Epithelial cell of prostate (primary cell): Measurements from ENCODE around the gene ATP10B.
A peak's percentile ranks its signal among the peaks of the same experiment; 100 is the strongest.

Experiments used
- DNase-seq: peaks from one replicate; pipeline ENCODE4 v3.0.0-alpha.2; 2011; ENCODE audit warnings: low read depth, low spot score
- H3K27ac ChIP-seq: fragments of 450-650 bp; 2 replicates; pipeline ENCODE4 v1.5.1; 2017; ENCODE audit warnings: mild to moderate bottlenecking

The ATP10B gene

GRCh38 chr5:160697281-160697680 lies 154.7 kb downstream of the ATP10B start:
- DNase-seq = no peak
- H3K27ac ChIP-seq = no peak overlapping the region

- H3K27ac ChIP-seq = peak overlapping the region; percentile 6
- DNase-seq = no peak
These were observed 157.1 kb downstream of the ATP10B start for GRCh38 chr5:160694896-160695295.

GRCh38 chr5:160693831-160694465 lies 158.1 kb downstream of the ATP10B start:
- DNase-seq = peak; percentile 3
- H3K27ac ChIP-seq = peak overlapping the region; percentile 8

DNA sequence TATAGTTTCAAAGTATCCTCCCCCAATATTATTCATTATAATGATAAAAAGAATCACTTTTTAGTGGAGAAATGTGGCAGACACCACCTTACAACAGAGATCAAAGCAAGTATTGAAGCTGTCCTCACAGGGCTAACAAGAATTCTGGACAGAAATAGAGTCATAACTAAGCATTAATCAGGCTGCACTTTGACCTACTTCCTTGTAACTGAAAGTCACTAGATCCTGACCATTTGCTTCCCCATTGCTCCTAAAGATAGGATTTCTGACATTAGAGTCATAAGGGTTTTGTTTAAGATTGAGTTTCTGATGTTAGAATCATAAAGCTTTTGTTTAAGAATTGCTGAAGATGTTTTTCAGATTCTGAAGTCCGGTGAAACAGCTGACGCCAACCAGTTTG lies 159.7 kb downstream of the ATP10B start:
- no peak for DNase-seq
- H3K27ac ChIP-seq = no peak overlapping the region

DNA sequence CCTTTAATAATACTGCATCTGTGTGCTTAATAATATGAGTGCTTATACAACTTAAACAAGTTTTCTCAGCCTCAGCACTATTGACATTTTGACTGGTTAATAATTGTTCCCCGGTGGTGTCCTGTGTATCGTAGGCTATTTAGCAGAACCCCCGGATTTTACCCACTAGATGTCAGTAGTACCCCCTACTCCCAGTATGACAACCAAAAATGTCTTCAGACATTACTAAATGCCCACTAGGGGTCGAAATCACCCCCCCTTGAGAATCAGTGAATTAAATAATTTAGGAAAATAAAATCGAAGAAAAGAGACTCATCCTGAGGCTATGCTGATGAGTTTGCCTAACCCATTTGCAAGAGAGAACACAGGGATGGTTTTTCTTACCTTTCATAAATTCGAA lies 166.3 kb downstream of the ATP10B start:
- no peak for DNase-seq
- H3K27ac ChIP-seq = no peak overlapping the region

GRCh38 chr5:160685219-160685618 lies 166.8 kb downstream of the ATP10B start:
- peak; percentile 16 for DNase-seq

GRCh38 chr5:160679567-160680309 lies 172.3 kb downstream of the ATP10B start:
- no peak for DNase-seq
- no peak overlapping the region for H3K27ac ChIP-seq

More at GRCh38 chr5:160685219-160685618, 166.8 kb downstream of the ATP10B start:
- H3K27ac ChIP-seq = no peak overlapping the region

DNA sequence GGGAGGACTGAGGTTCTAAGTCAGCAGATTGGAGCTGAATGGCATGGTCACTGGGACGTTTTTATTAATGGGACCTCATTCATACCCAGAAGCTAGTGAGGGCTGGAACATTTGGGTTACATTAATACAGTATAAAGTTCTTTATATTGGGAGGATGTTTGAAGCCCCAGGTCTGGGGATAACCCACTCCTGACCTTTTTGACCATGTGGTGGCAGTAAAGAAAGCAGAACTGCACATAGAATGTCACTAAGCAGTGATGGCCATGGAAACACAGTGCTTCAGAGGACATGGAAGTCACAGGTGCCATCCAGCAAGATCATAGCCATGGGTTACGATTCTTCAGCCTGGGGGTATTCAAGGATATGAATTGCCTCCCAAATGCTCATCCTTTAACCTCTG lies 176.0 kb downstream of the ATP10B start:
- no peak for DNase-seq

GRCh38 chr5:160674901-160675300 lies 177.1 kb downstream of the ATP10B start:
- DNase-seq = no peak
- no peak overlapping the region for H3K27ac ChIP-seq

More for the DNA sequence above, 176.0 kb downstream of the ATP10B start:
- no peak overlapping the region for H3K27ac ChIP-seq

DNA sequence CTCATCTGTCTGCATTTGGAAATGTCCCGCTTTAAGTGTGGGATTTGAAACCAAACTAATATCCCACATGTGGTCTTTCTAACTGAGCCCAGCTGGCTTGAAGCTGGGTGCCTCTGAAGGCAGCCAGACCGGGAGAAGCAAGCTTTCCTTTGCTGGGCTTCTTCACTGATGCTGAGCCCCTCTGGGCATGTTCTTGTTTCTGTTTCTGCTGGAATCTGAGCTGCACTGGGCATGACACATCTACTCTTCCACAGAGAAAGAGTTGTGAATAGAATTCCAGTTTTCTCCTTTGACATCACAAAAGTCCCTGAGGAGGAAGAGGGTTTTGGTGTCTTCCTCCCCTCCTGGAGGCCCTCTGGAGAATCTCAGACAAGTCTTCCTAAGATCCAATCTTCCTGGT lies 179.5 kb downstream of the ATP10B start:
- no peak for DNase-seq
- no peak overlapping the region for H3K27ac ChIP-seq

DNA sequence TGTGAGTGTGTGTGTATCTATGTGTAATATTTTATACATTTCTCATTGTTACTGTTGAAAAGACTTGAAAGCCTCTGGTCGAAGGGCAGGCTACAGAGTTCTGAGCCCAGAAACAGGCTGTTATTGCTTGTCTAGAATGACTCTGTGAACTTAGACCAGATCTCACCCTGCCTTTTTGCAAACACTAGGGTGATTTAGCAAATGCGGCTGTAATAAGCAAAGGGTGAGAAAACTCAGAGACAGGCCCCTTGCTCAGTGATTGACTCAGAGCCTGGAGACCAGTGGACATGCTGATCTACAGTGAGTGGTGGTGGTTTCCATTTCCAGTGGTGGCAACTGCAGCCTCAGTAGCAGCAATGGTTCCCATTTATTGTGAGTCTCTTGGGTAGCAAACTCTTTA lies 183.7 kb downstream of the ATP10B start:
- DNase-seq = no peak
- H3K27ac ChIP-seq = no peak overlapping the region

- H3K27ac ChIP-seq = no peak overlapping the region
- no peak for DNase-seq
These were observed 184.9 kb downstream of the ATP10B start for GRCh38 chr5:160667160-160667559.

GRCh38 chr5:160665460-160665859 lies 186.6 kb downstream of the ATP10B start:
- no peak overlapping the region for H3K27ac ChIP-seq
- no peak for DNase-seq

GRCh38 chr5:160660132-160660531 lies 191.9 kb downstream of the ATP10B start:
- H3K27ac ChIP-seq = no peak overlapping the region
- no peak for DNase-seq

- DNase-seq = no peak
- no peak overlapping the region for H3K27ac ChIP-seq
These were observed 194.2 kb downstream of the ATP10B start for GRCh38 chr5:160657622-160658458.

- DNase-seq = no peak
- H3K27ac ChIP-seq = no peak overlapping the region
These were observed 194.9 kb downstream of the ATP10B start for GRCh38 chr5:160657068-160657507.

DNA sequence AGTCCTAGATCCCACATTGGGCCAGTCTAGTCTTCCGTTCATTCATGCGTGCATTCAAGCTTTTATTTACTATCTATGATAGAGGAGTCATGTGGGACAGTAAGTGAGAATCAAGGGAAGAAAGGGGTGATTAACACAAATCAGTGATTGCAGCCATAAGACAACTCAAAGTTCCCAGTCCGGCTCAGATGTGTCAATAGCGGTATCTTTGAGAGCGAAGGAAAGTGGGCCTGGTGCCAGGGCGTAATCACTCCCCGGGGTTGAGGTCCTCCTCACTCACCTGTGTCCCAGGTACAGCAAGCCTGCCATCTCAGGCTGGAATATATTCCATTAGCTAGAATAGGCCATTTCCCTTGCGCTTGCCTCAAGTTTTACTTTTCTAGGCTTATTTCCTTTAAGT lies 196.3 kb downstream of the ATP10B start:
- DNase-seq = no peak
- no peak overlapping the region for H3K27ac ChIP-seq

GRCh38 chr5:160651692-160652645 lies 200.0 kb downstream of the ATP10B start:
- no peak for DNase-seq
- no peak overlapping the region for H3K27ac ChIP-seq

DNA sequence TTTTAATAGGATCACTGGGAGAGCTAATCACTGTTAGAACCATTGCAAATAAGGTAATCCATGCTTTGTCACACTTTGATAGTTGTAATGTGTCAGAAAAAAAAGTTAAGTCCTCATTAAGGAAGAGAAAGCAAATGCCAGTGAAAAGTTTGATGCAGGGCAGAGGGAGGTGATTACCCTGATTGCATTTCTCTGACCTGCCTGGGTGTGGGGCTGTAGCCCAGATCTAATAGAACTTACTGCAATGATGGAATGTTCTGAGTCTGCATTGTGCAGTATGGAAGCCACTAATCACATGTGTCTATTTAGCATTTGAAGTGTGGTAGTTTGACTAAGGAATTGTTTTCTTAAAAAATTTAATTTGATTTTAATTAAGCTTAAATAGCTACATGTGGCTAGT lies 202.7 kb downstream of the ATP10B start:
- DNase-seq = no peak
- H3K27ac ChIP-seq = no peak overlapping the region

DNA sequence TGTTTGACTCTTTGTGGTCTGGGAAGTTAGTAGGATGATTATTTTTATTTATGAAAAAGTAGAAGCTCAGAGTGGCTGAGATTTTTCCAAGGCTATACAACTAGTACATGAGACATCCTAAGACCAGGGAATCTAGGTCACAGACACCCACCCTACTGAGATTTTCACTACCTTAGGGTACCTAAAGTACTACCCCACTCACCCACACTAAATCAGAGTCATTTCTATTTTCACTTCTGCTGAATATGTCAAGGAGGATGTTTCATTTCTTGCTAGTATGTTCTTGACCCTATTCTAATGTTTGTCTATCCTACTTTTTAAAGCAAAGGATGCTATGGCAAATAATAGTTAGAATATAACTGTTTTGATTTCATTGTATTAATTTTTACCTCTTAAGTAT lies 206.0 kb downstream of the ATP10B start:
- no peak for DNase-seq
- H3K27ac ChIP-seq = no peak overlapping the region
